CD8-positive, alpha-beta memory T cell (primary cell): ENCODE results near the gene OR51M1. TPM values are rescaled to one million over a fixed set of nuclear protein-coding genes. Genes with fewer than 3 reads are reported as not detected.
A peak's percentile ranks its signal among the peaks of the same experiment; 100 is the strongest.
"Not testable (repeated sequence)": the region's sequence is repeated elsewhere in the genome, so short reads cannot be mapped to it uniquely, and the experiment has no call there.

ENCODE experiments used
- CTCF ChIA-PET: fragments of 350-600 bp; sonication (Branson Sonifier 250); formaldehyde crosslinking; loops from one replicate; lab custom pipeline; 2021; ENCODE audit warnings: antibody characterized with exemption; lab: Charles Lee
- POLR2A ChIA-PET: fragments of 350-600 bp; sonication (Branson Sonifier 250); formaldehyde crosslinking; loops from one replicate; lab custom pipeline; 2021; ENCODE audit warnings: antibody characterized with exemption; lab: Charles Lee
- DNase-seq, 5 donors: peaks; one replicate each; pipeline versions ENCODE4 v3.0.0 to v3.0.0-alpha.2; 2020 to 2022; ENCODE audit warnings: mixed read lengths in 1 of 5
- H3K27ac ChIP-seq: one replicate; pipeline ENCODE4 v1.7.0; 2013; ENCODE audit warnings: low read depth, mild to moderate bottlenecking, low read length, moderate library complexity
- H3K27me3 ChIP-seq: 2 replicates; pipeline ENCODE4 v1.7.0; 2013; ENCODE audit warnings: low read length, mild to moderate bottlenecking; ENCODE audit not compliant: insufficient read depth, poor library complexity, severe bottlenecking
- H3K36me3 ChIP-seq: 2 replicates; pipeline ENCODE4 v1.7.0; 2013; ENCODE audit warnings: mild to moderate bottlenecking, low read length, moderate library complexity; ENCODE audit not compliant: insufficient read depth
- H3K4me1 ChIP-seq: 2 replicates; pipeline ENCODE4 v1.7.0; 2013; ENCODE audit warnings: mild to moderate bottlenecking, low read length, moderate library complexity; ENCODE audit not compliant: insufficient read depth
- H3K4me3 ChIP-seq: 2 replicates; pipeline ENCODE4 v1.7.0; 2013; ENCODE audit warnings: mild to moderate bottlenecking, low read length
- H3K9me3 ChIP-seq: 2 replicates; pipeline ENCODE4 v1.7.0; 2013; ENCODE audit warnings: mild to moderate bottlenecking, low read length
- H3K27ac Mint-ChIP-seq, 8 donors: one replicate each; pipeline ENCODE4 v1.8.0; 2020 to 2021; ENCODE audit warnings: mixed read lengths in 8 of 8, mild to moderate bottlenecking in 6 of 8, inconsistent platforms in 3 of 8, moderate library complexity in 3 of 8
- H3K27me3 Mint-ChIP-seq, 2 donors: one replicate each; pipeline ENCODE4 v1.8.0; 2020 to 2021; ENCODE audit warnings: mixed read lengths in 2 of 2, mild to moderate bottlenecking in 1 of 2, moderate library complexity in 1 of 2
- H3K36me3 Mint-ChIP-seq, 3 donors: one replicate each; pipeline ENCODE4 v1.8.0; 2020 to 2021; ENCODE audit warnings: mixed read lengths in 3 of 3, inconsistent platforms in 1 of 3, mild to moderate bottlenecking in 1 of 3
- H3K4me1 Mint-ChIP-seq, 3 donors: one replicate each; pipeline ENCODE4 v1.8.0; 2020 to 2021; ENCODE audit warnings: mixed read lengths in 3 of 3, inconsistent platforms in 1 of 3, mild to moderate bottlenecking in 1 of 3
- H3K4me3 Mint-ChIP-seq, 7 donors: one replicate each; pipeline ENCODE4 v1.8.0; 2020 to 2021; ENCODE audit warnings: mixed read lengths in 7 of 7, mild to moderate bottlenecking in 6 of 7, moderate library complexity in 4 of 7, inconsistent platforms in 2 of 7
- H3K9me3 Mint-ChIP-seq, 5 donors: one replicate each; pipeline ENCODE4 v1.8.0; 2020 to 2022; ENCODE audit warnings: mixed read lengths in 5 of 5, mild to moderate bottlenecking in 3 of 5, moderate library complexity in 2 of 5, inconsistent platforms in 1 of 5
- polyA plus RNA-seq: library from polyadenylated mRNA; unstranded; fragments of 300-500 nt; fragmentation: Illumina TruSeq; gene quantifications from one replicate; pipeline ENCODE4 v1.2.3, GENCODE V29; 2021
- total RNA-seq, 2 experiments: library from RNA; stranded (reverse); gene quantifications; one replicate each; pipeline ENCODE4 v1.2.3, GENCODE V29; 2021

The OR51M1 gene
- total and polyA plus RNA-seq, 3 experiments from 2014 or later = not detected

GRCh38 chr11:5348551-5349194 is 34.9 kb upstream of the OR51M1 start:
- no peak overlapping the region for H3K27ac Mint-ChIP-seq
- no peak for DNase-seq
- ChIA-PET CTCF (no interaction called here), POLR2A (no interaction called here)
- H3K36me3 Mint-ChIP-seq = no peaks in the 10 kb centered on the region
- no peak overlapping the region for H3K4me3 Mint-ChIP-seq
- H3K4me1 ChIP-seq = no peaks in the 10 kb centered on the region
- H3K27ac ChIP-seq = no peak overlapping the region
- no peaks in the 10 kb centered on the region for H3K27me3 ChIP-seq
- no peaks in the 10 kb centered on the region for H3K4me1 Mint-ChIP-seq
- H3K9me3 Mint-ChIP-seq = peaks cover 0 to 2% (median 0%) of the 10 kb centered on the region in 5 donors
- H3K9me3 ChIP-seq = no peaks in the 10 kb centered on the region
- no peaks in the 10 kb centered on the region for H3K36me3 ChIP-seq
- H3K27me3 Mint-ChIP-seq = peaks cover 0 to 2% of the 10 kb centered on the region in 2 donors
- H3K4me3 ChIP-seq = no peak overlapping the region

GRCh38 chr11:5349550-5349949 is 34.1 kb upstream of the OR51M1 start:
- Mint-ChIP-seq H3K4me3 (no peak overlapping the region), H3K9me3 (peaks cover 0 to 2% (median 0%) of the 10 kb centered on the region in 5 donors), H3K36me3 (no peaks in the 10 kb centered on the region), H3K4me1 (no peaks in the 10 kb centered on the region), H3K27me3 (peaks cover 0 to 2% of the 10 kb centered on the region in 2 donors), H3K27ac (no peak overlapping the region)
- Histone ChIP-seq H3K27me3 (no peaks in the 10 kb centered on the region), H3K27ac (no peak overlapping the region), H3K9me3 (no peaks in the 10 kb centered on the region), H3K4me1 (no peaks in the 10 kb centered on the region), H3K36me3 (no peaks in the 10 kb centered on the region), H3K4me3 (no peak overlapping the region)
- CTCF ChIA-PET = no interaction called here
- DNase-seq = no peak
- POLR2A ChIA-PET = no interaction called here

GRCh38 chr11:5351208-5351607 is 32.4 kb upstream of the OR51M1 start, which contains the start of gene OR51B6:
OR51B6 (plus strand) TSS chr11:5351508; CDS start chr11:5351508, 0 bp downstream.
- Mint-ChIP-seq H3K36me3 (no peaks in the 10 kb centered on the region), H3K9me3 (peaks cover 0 to 2% (median 0%) of the 10 kb centered on the region in 5 donors), H3K27ac (no peak within 1 kb of the TSS), H3K4me3 (no peak within 1 kb of the TSS), H3K27me3 (peaks cover 0 to 2% of the 10 kb centered on the region in 2 donors), H3K4me1 (no peaks in the 10 kb centered on the region)
- DNase-seq = no peak
- POLR2A ChIA-PET = no interaction called here
- Histone ChIP-seq H3K27ac (no peak within 1 kb of the TSS), H3K4me3 (no peak within 1 kb of the TSS), H3K36me3 (no peaks in the 10 kb centered on the region), H3K27me3 (no peaks in the 10 kb centered on the region), H3K4me1 (no peaks in the 10 kb centered on the region), H3K9me3 (no peaks in the 10 kb centered on the region)
- CTCF ChIA-PET = no interaction called here

- H3K9me3 ChIP-seq, H3K27ac ChIP-seq, DNase-seq, H3K4me1 ChIP-seq, H3K4me3 Mint-ChIP-seq, H3K27ac Mint-ChIP-seq, H3K4me3 ChIP-seq, CTCF ChIA-PET, H3K27me3 Mint-ChIP-seq, H3K36me3 ChIP-seq, H3K4me1 Mint-ChIP-seq, H3K36me3 Mint-ChIP-seq, POLR2A ChIA-PET, H3K27me3 ChIP-seq: not testable (repeated sequence)
- H3K9me3 Mint-ChIP-seq = peaks cover 0 to 10% (median 2%) of the 10 kb centered on the region in 5 donors
Measured at GRCh38 chr11:5356031-5356430, 27.6 kb upstream of the OR51M1 start.

- ChIA-PET POLR2A (no interaction called here), CTCF (no interaction called here)
- Mint-ChIP-seq H3K27me3 (peaks cover 0 to 2% of the 10 kb centered on the region in 2 donors), H3K36me3 (no peaks in the 10 kb centered on the region), H3K27ac (no peak overlapping the region), H3K4me1 (no peaks in the 10 kb centered on the region), H3K4me3 (no peak overlapping the region), H3K9me3 (peaks cover 0 to 8% (median 0%) of the 10 kb centered on the region in 5 donors)
- Histone ChIP-seq H3K27ac (no peak overlapping the region), H3K4me1 (no peaks in the 10 kb centered on the region), H3K36me3 (no peaks in the 10 kb centered on the region), H3K4me3 (no peak overlapping the region), H3K9me3 (no peaks in the 10 kb centered on the region), H3K27me3 (no peaks in the 10 kb centered on the region)
- no peak for DNase-seq
Measured at GRCh38 chr11:5362017-5362625, 21.5 kb upstream of the OR51M1 start.

GRCh38 chr11:5363679-5364078 is 19.9 kb upstream of the OR51M1 start:
- Histone ChIP-seq H3K4me1 (no peaks in the 10 kb centered on the region), H3K36me3 (no peaks in the 10 kb centered on the region), H3K4me3 (no peak overlapping the region), H3K9me3 (no peaks in the 10 kb centered on the region), H3K27ac (no peak overlapping the region), H3K27me3 (no peaks in the 10 kb centered on the region)
- peaks cover 0 to 5% (median 0%) of the 10 kb centered on the region in 5 donors for H3K9me3 Mint-ChIP-seq
- H3K36me3 Mint-ChIP-seq = no peaks in the 10 kb centered on the region
- no peak overlapping the region for H3K4me3 Mint-ChIP-seq
- H3K4me1 Mint-ChIP-seq = no peaks in the 10 kb centered on the region
- ChIA-PET POLR2A (no interaction called here), CTCF (no interaction called here)
- peaks cover 0 to 2% of the 10 kb centered on the region in 2 donors for H3K27me3 Mint-ChIP-seq
- no peak for DNase-seq
- H3K27ac Mint-ChIP-seq = no peak overlapping the region

GRCh38 chr11:5364214-5364613 is 19.4 kb upstream of the OR51M1 start:
- H3K4me1 Mint-ChIP-seq = no peaks in the 10 kb centered on the region
- no peaks in the 10 kb centered on the region for H3K27me3 ChIP-seq
- peak overlapping the region in 1 of 8 donors; percentile 26 for H3K27ac Mint-ChIP-seq
- no peak for DNase-seq
- H3K36me3 ChIP-seq = no peaks in the 10 kb centered on the region
- H3K4me3 ChIP-seq = no peak overlapping the region
- ChIA-PET CTCF (no interaction called here), POLR2A (no interaction called here)
- peaks cover 0 to 2% of the 10 kb centered on the region in 2 donors for H3K27me3 Mint-ChIP-seq
- no peaks in the 10 kb centered on the region for H3K9me3 ChIP-seq
- H3K27ac ChIP-seq = no peak overlapping the region
- no peaks in the 10 kb centered on the region for H3K4me1 ChIP-seq
- no peaks in the 10 kb centered on the region for H3K36me3 Mint-ChIP-seq
- peaks cover 0 to 3% (median 0%) of the 10 kb centered on the region in 5 donors for H3K9me3 Mint-ChIP-seq
- no peak overlapping the region for H3K4me3 Mint-ChIP-seq

GRCh38 chr11:5366365-5366764 is 17.2 kb upstream of the OR51M1 start:
- POLR2A ChIA-PET, H3K27me3 ChIP-seq, CTCF ChIA-PET, H3K4me3 ChIP-seq, H3K27me3 Mint-ChIP-seq, H3K4me3 Mint-ChIP-seq, H3K4me1 ChIP-seq, H3K27ac Mint-ChIP-seq, H3K9me3 Mint-ChIP-seq, H3K9me3 ChIP-seq, H3K36me3 Mint-ChIP-seq, H3K4me1 Mint-ChIP-seq, H3K36me3 ChIP-seq, DNase-seq, H3K27ac ChIP-seq: not testable (repeated sequence)
